ENCODE results near the gene NT5DC2. TPM values are rescaled to one million over a fixed set of nuclear protein-coding genes. Genes with fewer than 3 reads are reported as not detected.

The NT5DC2 gene
- total and polyA plus RNA-seq, 10 of the 15 experiments (the other 5 are each of a cell fraction or from before 2014, with no cell fraction given): 21.6 to 135 (median 66.8) TPM

- TF ChIP-seq, protein P1, sequence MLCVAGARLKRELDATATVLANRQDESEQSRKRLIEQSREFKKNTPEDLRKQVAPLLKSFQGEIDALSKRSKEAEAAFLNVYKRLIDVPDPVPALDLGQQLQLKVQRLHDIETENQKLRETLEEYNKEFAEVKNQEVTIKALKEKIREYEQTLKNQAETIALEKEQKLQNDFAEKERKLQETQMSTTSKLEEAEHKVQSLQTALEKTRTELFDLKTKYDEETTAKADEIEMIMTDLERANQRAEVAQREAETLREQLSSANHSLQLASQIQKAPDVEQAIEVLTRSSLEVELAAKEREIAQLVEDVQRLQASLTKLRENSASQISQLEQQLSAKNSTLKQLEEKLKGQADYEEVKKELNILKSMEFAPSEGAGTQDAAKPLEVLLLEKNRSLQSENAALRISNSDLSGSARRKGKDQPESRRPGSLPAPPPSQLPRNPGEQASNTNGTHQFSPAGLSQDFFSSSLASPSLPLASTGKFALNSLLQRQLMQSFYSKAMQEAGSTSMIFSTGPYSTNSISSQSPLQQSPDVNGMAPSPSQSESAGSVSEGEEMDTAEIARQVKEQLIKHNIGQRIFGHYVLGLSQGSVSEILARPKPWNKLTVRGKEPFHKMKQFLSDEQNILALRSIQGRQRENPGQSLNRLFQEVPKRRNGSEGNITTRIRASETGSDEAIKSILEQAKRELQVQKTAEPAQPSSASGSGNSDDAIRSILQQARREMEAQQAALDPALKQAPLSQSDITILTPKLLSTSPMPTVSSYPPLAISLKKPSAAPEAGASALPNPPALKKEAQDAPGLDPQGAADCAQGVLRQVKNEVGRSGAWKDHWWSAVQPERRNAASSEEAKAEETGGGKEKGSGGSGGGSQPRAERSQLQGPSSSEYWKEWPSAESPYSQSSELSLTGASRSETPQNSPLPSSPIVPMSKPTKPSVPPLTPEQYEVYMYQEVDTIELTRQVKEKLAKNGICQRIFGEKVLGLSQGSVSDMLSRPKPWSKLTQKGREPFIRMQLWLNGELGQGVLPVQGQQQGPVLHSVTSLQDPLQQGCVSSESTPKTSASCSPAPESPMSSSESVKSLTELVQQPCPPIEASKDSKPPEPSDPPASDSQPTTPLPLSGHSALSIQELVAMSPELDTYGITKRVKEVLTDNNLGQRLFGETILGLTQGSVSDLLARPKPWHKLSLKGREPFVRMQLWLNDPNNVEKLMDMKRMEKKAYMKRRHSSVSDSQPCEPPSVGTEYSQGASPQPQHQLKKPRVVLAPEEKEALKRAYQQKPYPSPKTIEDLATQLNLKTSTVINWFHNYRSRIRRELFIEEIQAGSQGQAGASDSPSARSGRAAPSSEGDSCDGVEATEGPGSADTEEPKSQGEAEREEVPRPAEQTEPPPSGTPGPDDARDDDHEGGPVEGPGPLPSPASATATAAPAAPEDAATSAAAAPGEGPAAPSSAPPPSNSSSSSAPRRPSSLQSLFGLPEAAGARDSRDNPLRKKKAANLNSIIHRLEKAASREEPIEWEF (IDR thresholded peaks at IDR 0.05; ENCODE audit: insufficient replicate concordance, low read depth, low read length): no peak
- TF ChIP-seq, protein P2, sequence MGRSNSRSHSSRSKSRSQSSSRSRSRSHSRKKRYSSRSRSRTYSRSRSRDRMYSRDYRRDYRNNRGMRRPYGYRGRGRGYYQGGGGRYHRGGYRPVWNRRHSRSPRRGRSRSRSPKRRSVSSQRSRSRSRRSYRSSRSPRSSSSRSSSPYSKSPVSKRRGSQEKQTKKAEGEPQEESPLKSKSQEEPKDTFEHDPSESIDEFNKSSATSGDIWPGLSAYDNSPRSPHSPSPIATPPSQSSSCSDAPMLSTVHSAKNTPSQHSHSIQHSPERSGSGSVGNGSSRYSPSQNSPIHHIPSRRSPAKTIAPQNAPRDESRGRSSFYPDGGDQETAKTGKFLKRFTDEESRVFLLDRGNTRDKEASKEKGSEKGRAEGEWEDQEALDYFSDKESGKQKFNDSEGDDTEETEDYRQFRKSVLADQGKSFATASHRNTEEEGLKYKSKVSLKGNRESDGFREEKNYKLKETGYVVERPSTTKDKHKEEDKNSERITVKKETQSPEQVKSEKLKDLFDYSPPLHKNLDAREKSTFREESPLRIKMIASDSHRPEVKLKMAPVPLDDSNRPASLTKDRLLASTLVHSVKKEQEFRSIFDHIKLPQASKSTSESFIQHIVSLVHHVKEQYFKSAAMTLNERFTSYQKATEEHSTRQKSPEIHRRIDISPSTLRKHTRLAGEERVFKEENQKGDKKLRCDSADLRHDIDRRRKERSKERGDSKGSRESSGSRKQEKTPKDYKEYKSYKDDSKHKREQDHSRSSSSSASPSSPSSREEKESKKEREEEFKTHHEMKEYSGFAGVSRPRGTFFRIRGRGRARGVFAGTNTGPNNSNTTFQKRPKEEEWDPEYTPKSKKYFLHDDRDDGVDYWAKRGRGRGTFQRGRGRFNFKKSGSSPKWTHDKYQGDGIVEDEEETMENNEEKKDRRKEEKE (IDR thresholded peaks at IDR 0.05): no peak
- TF ChIP-seq ZNF207 (IDR thresholded peaks at IDR 0.05; ENCODE audit: borderline replicate concordance): no peak
- no peak for TF ChIP-seq FOXM1 (IDR thresholded peaks at IDR 0.05; ENCODE audit: low read depth, low read length)
- no peak for TF ChIP-seq SUZ12 (IDR thresholded peaks at IDR 0.05; ENCODE audit: unreplicated experiment)
These were observed at the start of gene NT5DC2 (continued) for GRCh38 chr3:52533623-52534280.
